ENCODE measurements around the gene USE1.
A peak's percentile ranks its signal among the peaks of the same experiment; 100 is the strongest.

USE1 gene

DNA sequence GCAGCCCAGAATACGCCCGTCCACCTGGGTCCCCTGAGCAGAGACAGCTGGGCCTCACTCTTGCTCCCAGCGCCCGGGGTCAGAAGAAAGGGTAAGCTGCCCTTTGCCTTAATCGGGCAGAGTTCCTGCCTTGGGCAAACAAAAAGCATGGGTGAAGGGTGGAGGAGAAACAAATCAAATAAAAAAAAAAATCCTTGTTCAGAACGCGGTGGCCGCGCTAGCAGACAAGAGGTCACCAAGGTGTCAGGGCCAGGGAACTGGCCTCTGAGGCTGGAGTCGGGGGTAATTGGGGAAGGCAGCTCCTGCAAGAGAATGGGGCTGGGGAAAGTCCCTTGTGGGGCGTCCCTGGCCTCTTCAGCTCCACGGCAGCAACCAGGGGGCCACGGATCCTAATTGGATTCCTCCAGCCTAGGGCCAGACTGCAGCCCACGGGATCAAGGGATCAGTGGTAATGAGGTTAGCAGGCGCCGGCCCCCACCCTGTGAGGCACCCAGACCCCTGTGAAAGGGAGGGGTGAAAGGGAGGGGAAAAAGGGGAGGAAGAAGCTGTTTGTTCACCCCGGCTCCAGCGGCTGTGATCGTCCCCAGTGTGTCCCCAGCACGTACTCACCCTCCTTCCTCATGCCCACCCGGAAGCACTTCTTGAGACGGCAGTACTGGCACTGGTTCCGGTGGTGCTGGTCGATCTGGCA lies 25.1 kb downstream of the USE1 start:
- no peak overlapping the region for H3K9ac ChIP-seq (ENCODE audit: low read length)
- no peaks in the 10 kb centered on the region for H3K27me3 ChIP-seq (ENCODE audit: control insufficient read depth in 1 of 2, insufficient read depth in 2 of 2, low read length in 2 of 2)
- peaks cover 18% of the 10 kb centered on the region for H3K4me1 ChIP-seq (ENCODE audit: insufficient read depth, low read length)
- no peak overlapping the region for H3K4me3 ChIP-seq (ENCODE audit: low read depth in 1 of 2, low read length in 2 of 2)
- H3K27ac ChIP-seq (ENCODE audit: low read depth, low read length): no peak overlapping the region
- H3K9me3 ChIP-seq (ENCODE audit: low read length): no peaks in the 10 kb centered on the region
- H3K36me3 ChIP-seq (ENCODE audit: insufficient read depth, low read length): peaks cover 11% of the 10 kb centered on the region

DNA sequence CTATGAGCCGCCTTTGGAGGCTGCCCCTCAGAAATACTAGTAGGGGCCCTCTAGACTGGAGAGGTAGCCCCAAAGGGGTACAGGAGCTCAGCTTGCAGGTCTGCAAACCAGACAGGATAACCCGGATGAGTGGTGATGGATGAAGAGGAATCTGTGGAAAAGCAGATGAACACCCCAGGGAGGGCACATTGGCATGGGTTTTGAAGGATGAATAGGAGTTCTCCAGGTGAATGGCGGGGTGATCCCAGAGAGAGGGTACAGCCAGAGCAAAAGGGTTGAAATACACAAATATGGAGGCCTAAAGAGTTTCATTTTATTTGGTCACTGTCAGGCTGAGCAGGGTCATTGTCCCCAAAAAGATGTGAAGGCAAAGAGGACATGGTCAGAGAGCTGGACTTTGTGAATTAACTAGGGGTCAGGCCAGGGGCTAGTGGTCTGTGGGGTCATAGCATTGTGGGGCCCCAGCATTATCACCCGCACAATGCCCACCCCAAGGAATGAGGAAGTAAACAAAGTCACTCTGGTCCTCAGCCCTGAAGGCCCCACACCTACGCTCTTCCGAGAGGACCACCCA lies 25.8 kb downstream of the USE1 start:
- Histone ChIP-seq H3K9me3 (ENCODE audit: low read length) (no peaks in the 10 kb centered on the region), H3K4me3 (ENCODE audit: low read depth in 1 of 2, low read length in 2 of 2) (no peak overlapping the region), H3K27me3 (ENCODE audit: control insufficient read depth in 1 of 2, insufficient read depth in 2 of 2, low read length in 2 of 2) (no peaks in the 10 kb centered on the region), H3K9ac (ENCODE audit: low read length) (no peak overlapping the region), H3K36me3 (ENCODE audit: insufficient read depth, low read length) (peaks cover 11% of the 10 kb centered on the region), H3K4me1 (ENCODE audit: insufficient read depth, low read length) (peaks cover 17% of the 10 kb centered on the region), H3K27ac (ENCODE audit: low read depth, low read length) (no peak overlapping the region)

DNA sequence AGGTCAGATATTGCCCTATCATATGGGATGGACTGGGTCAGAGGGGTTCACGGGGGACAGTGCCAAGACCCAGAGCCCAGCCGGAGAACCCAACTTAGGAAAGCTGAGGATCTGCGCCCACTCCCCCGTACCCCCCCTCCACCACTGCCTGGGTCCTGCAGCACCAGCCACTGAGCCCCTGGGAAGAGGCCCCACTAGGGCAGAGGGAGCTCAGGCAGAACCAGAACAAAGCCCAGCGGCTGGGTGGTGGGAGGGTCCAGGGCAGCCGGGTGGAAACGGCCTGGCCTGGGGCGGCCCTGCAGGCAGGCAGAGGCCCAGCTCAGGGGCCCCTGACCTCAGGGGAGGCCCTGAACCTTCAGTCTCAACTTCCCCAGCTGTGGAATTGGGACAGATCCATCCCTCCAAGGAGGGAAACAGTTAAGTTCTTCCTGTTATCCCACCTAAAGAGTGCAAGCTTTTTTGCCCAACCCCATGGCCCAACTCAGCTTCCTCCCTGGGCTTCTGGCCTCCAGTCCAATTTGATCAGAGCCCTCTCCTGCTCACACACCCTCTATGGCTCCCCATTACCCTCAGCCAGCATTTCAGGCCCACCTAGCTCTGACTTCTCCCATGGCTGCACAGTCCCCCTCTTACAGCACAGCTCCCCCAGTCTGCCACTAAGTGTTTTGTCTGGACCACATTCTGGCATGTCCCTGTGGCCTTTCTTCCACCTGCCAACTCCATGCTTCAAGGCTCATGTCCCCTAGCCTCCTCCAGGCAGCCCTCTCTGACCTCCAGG lies 27.5 kb downstream of the USE1 start:
- H3K27me3 ChIP-seq (ENCODE audit: control insufficient read depth in 1 of 2, insufficient read depth in 2 of 2, low read length in 2 of 2): no peaks in the 10 kb centered on the region
- peak overlapping the region in 1 of 2 donors; percentile 78 for H3K4me3 ChIP-seq (ENCODE audit: low read depth in 1 of 2, low read length in 2 of 2)
- peaks cover 11% of the 10 kb centered on the region for H3K36me3 ChIP-seq (ENCODE audit: insufficient read depth, low read length)
- H3K9me3 ChIP-seq (ENCODE audit: low read length): no peaks in the 10 kb centered on the region
- H3K27ac ChIP-seq (ENCODE audit: low read depth, low read length): peak overlapping the region; percentile 87
- no peak overlapping the region for H3K9ac ChIP-seq (ENCODE audit: low read length)
- peaks cover 22% of the 10 kb centered on the region for H3K4me1 ChIP-seq (ENCODE audit: insufficient read depth, low read length)

DNA sequence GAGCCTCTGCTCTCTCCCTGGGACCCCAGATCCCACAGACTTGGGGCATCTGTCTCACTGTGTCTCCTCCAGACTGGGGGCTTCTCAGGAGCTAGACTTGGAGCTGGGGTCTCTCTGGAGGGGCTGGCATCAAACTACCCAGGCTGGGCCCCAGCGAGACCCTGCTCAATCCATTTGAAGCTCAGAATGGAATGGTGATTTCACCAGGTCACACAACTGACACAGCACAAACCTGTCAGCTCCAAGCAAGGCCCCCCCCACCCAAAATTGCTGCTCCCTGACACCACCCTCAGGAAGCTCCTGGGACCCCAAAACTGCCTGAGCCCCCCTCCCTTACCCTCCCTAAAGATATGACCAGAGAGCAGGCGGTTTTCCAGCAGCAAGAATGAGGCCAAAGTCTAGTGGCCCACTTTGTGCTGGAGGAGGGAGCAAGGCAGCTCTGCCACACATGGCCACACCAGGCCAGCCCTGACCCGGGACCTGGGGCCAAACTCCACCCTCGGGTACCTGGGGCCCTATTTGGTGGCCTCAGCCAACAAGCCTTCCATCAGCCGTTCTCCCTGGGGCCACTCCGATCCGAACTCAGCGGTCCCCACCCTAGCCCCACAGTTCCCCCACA lies 28.2 kb downstream of the USE1 start:
- Histone ChIP-seq H3K4me1 (ENCODE audit: insufficient read depth, low read length) (peaks cover 22% of the 10 kb centered on the region), H3K27ac (ENCODE audit: low read depth, low read length) (peak overlapping the region; percentile 87), H3K36me3 (ENCODE audit: insufficient read depth, low read length) (peaks cover 11% of the 10 kb centered on the region), H3K9ac (ENCODE audit: low read length) (peak overlapping the region; percentile 53), H3K4me3 (ENCODE audit: low read depth in 1 of 2, low read length in 2 of 2) (peak overlapping the region; percentile 78 to 86), H3K9me3 (ENCODE audit: low read length) (no peaks in the 10 kb centered on the region), H3K27me3 (ENCODE audit: control insufficient read depth in 1 of 2, insufficient read depth in 2 of 2, low read length in 2 of 2) (no peaks in the 10 kb centered on the region)

DNA sequence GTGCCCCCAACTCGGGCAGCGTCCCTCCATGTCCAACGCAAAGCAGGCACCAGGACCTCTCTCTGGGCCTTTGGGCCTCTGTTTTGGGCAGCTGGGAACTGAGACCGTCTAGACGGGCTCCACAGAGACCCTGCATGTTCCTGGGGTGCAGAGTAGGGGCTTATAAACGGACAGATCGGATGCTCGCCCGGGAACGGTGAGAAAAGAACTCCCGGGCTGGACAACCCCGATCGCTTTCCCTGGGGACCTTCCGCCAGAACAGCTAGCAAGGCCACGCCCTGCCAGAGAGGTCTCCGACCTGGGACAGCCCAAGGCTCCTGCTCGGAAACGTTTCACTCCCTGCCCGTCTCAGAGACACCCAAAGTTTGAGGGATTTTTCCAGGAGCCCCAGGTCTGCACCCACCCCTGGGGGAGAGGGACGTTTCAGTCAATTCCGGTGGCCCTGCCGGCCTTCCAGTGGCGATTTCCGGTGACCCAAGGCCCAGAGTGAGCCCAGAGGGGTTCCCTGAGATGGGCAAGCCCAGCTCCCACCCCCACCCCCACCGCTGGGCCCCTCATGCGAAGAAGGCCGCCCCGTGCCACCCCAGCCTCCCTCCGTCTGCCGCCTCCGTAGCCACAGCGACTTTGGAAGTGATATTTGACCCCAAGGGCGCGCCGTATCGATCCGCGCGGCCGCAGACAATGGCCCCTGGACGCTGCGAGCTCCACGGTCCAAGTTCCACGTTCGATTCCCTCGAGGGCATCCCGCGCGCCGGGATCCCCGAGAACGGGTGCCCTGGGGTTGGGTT lies 28.9 kb downstream of the USE1 start:
- Histone ChIP-seq H3K4me3 (ENCODE audit: low read depth in 1 of 2, low read length in 2 of 2) (peak overlapping the region; percentile 78 to 86), H3K27ac (ENCODE audit: low read depth, low read length) (peak overlapping the region; percentile 87), H3K27me3 (ENCODE audit: control insufficient read depth in 1 of 2, insufficient read depth in 2 of 2, low read length in 2 of 2) (no peaks in the 10 kb centered on the region), H3K9ac (ENCODE audit: low read length) (peak overlapping the region; percentile 53), H3K9me3 (ENCODE audit: low read length) (no peaks in the 10 kb centered on the region), H3K36me3 (ENCODE audit: insufficient read depth, low read length) (peaks cover 11% of the 10 kb centered on the region), H3K4me1 (ENCODE audit: insufficient read depth, low read length) (peaks cover 22% of the 10 kb centered on the region)

DNA sequence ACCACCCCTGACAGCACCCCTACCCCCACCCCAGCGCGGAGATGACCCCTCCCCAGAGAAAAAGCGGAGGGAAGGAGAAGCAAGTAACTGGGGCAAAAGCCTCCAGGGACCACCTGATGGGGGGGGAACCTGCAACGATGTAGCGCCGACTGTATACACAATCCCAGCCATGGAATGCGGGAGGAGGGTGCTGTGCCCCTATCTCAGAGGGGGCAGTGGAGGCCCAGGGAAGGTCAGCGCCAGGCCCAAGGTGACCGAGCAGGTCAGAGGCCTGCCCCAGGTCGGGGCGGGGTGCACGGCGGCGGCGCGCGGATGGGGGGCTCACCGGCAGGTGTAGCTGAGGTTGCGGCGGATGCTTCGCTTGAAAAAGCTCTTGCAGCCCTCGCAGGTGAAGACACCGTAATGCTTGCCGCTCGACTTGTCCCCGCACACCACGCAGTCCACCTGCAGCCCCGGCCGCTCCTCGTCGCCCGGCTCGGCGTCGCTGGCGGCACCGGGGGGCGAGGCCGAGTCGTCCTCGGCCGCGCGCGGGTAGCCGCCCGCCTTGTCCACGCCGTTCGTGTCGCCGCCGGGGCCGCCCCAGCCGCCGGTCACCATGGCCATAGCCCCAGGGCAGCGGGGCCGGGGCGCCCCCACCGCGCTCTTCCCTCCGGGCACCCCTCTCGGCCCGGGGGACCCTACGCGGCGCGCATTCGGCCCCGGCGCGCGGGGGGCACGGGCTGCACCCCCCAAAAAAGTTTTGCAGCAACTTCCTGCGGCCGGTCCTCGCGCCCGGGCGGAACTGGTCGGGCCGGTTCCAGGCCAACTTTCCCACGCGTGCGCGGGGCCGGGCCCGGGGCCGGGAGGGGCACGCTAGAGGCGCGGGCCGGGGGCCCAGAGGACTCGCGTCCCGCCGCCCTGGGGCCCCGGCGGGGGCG lies 29.7 kb downstream of the USE1 start:
- Histone ChIP-seq H3K36me3 (ENCODE audit: insufficient read depth, low read length) (peaks cover 10% of the 10 kb centered on the region), H3K4me3 (ENCODE audit: low read depth in 1 of 2, low read length in 2 of 2) (peak overlapping the region; percentile 78 to 86), H3K27ac (ENCODE audit: low read depth, low read length) (peak overlapping the region; percentile 87), H3K4me1 (ENCODE audit: insufficient read depth, low read length) (peaks cover 22% of the 10 kb centered on the region), H3K27me3 (ENCODE audit: control insufficient read depth in 1 of 2, insufficient read depth in 2 of 2, low read length in 2 of 2) (no peaks in the 10 kb centered on the region), H3K9me3 (ENCODE audit: low read length) (no peaks in the 10 kb centered on the region), H3K9ac (ENCODE audit: low read length) (peak overlapping the region; percentile 53)

DNA sequence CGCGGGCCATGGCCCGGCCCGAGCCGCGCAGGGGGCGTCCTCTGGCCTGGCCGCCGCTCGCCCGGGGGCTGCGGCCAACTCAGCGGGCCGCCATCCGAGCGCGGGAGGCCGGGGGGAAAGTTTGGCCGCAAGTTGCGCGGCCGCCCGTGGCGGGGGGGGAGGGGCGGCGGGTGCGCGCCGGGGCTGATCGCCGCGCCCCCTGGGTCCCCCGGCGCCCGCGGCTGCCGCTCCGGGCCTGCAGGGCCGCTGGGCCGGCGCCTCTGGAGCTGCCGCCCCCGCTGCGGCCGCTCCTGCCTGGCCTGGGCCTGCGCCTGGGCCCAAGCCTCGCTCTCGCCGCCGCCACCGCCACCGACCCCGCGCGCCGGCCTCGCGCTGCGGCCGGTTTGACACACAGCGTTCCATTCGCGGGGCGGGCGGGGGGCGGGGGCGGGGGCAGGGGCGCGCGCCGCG lies 30.4 kb downstream of the USE1 start, which contains the start of gene NR2F6:
Gene NR2F6, minus strand, starts transcription at position 385 of the 450 bp plus-strand sequence. CDS start 699 bp downstream, outside the sequence.
- H3K4me3 ChIP-seq (ENCODE audit: low read depth in 1 of 2, low read length in 2 of 2): peak within 1 kb of the TSS; percentile 78 to 86
- H3K27ac ChIP-seq (ENCODE audit: low read depth, low read length): peak within 1 kb of the TSS; percentile 87
- H3K4me1 ChIP-seq (ENCODE audit: insufficient read depth, low read length): peaks cover 22% of the 10 kb centered on the region
- peak within 1 kb of the TSS; percentile 53 for H3K9ac ChIP-seq (ENCODE audit: low read length)
- no peaks in the 10 kb centered on the region for H3K9me3 ChIP-seq (ENCODE audit: low read length)
- H3K27me3 ChIP-seq (ENCODE audit: control insufficient read depth in 1 of 2, insufficient read depth in 2 of 2, low read length in 2 of 2): no peaks in the 10 kb centered on the region
- H3K36me3 ChIP-seq (ENCODE audit: insufficient read depth, low read length): peaks cover 3% of the 10 kb centered on the region

DNA sequence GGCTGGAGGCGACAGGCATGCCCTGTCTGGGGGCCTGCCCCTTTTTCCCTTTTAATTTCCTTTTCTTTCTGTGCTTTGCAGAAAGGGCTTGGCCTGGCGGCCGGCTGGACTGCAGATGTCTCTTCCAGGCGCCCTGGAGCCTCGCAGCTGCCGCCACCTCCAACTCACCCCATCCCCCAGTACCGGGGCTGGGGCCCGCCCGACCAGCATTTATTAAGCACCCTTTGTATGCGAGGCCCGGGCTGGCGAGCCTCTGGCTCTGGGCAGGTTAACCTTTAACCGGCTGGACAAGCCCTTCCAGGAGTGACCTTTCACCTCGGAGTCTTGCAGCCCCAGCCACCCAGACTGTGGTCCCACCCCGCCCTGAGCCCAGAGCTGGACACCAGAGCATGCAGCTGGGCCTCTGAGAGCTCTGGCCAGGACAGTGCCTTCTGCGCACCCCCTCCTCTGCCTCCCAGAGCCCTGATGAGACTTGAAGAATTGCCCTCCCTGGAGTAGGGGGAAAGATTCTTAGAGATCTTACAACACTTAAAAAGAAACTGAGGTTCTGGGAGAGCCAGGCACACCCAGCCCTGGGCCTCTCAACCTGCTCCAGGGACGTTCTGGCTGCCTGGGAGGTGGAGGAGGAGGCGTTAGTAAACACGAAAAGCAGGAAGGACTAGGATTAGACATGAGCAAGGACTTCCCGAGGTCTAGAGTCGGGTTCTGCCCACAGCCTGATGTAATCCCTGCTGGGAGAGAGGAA lies 31.7 kb downstream of the USE1 start:
- no peak overlapping the region for H3K9ac ChIP-seq (ENCODE audit: low read length)
- peaks cover 22% of the 10 kb centered on the region for H3K4me1 ChIP-seq (ENCODE audit: insufficient read depth, low read length)

DNA sequence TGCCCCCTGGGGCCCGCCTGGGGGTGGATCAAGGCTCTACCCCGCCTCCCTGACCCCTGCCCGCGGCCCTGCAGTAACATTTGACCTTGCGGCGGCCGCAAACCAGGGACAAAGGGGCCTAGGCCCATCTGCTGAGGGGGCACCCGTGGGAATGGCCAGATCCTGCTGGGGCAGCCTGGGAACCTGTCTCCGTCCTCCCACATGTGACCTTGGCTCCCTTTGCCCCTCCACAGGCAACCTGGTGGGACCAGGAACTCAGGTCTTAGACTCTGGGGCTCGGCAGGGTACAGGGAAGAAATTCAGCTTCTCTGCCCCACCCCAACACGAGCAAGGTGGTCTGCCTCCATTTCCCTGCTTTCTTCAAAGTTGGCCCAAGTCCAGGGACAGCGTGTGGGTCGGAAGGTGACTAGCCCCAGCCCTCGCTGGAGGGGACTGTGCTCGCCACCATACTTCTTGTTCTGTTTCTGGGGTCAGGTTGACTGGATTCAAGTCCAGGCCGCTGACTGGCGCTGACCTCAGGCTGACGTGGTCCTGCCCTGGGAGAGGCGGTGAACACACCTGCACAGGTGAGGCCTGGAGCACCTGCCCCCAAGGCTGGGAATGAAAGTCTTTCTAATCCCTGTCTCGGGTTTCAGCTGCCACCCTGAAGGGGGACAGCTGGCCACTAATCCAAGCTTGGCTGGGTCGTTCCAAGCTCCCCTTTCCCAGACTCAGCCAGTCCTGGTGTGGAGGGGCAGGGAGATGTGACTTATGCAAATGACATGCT lies 33.0 kb downstream of the USE1 start:
- no peak overlapping the region for H3K9ac ChIP-seq (ENCODE audit: low read length)
- peaks cover 12% of the 10 kb centered on the region for H3K4me1 ChIP-seq (ENCODE audit: insufficient read depth, low read length)
- H3K27ac ChIP-seq (ENCODE audit: low read depth, low read length): no peak overlapping the region
- H3K4me3 ChIP-seq (ENCODE audit: low read depth in 1 of 2, low read length in 2 of 2): no peak overlapping the region
- H3K36me3 ChIP-seq (ENCODE audit: insufficient read depth, low read length): no peaks in the 10 kb centered on the region
- no peaks in the 10 kb centered on the region for H3K27me3 ChIP-seq (ENCODE audit: control insufficient read depth in 1 of 2, insufficient read depth in 2 of 2, low read length in 2 of 2)
- H3K9me3 ChIP-seq (ENCODE audit: low read length): no peaks in the 10 kb centered on the region

More for the DNA sequence above, 31.7 kb downstream of the USE1 start:
- no peaks in the 10 kb centered on the region for H3K27me3 ChIP-seq (ENCODE audit: control insufficient read depth in 1 of 2, insufficient read depth in 2 of 2, low read length in 2 of 2)
- H3K9me3 ChIP-seq (ENCODE audit: low read length): no peaks in the 10 kb centered on the region
- H3K27ac ChIP-seq (ENCODE audit: low read depth, low read length): peak overlapping the region; percentile 84
- peak overlapping the region; percentile 50 to 58 for H3K4me3 ChIP-seq (ENCODE audit: low read depth in 1 of 2, low read length in 2 of 2)
- no peaks in the 10 kb centered on the region for H3K36me3 ChIP-seq (ENCODE audit: insufficient read depth, low read length)
